Ishikawa (cell line): Measurements from ENCODE around the gene ISOC2.
A peak's percentile ranks its signal among the peaks of the same experiment; 100 is the strongest.

Source experiments
- CEBPB ChIP-seq: IDR thresholded peaks from 2 replicates; pipeline ENCODE4 v1.6.1; 2012
- CREB1 ChIP-seq: IDR thresholded peaks from 2 replicates; pipeline ENCODE4 v1.6.1; 2012; ENCODE audit warnings: low read depth
- EGR1 ChIP-seq: IDR thresholded peaks from 2 replicates; pipeline ENCODE4 v1.6.1; 2012
- EP300 ChIP-seq: IDR thresholded peaks from 2 replicates; pipeline ENCODE4 v1.6.1; 2012; ENCODE audit warnings: borderline replicate concordance
- FOXM1 ChIP-seq: IDR thresholded peaks from 2 replicates; pipeline ENCODE4 v1.6.1; 2012; ENCODE audit warnings: low read depth, borderline replicate concordance
- NFIC ChIP-seq: IDR thresholded peaks from 2 replicates; pipeline ENCODE4 v1.6.1; 2012
- RAD21 ChIP-seq: IDR thresholded peaks from 2 replicates; pipeline ENCODE4 v1.6.1; 2012; ENCODE audit warnings: low read depth
- TAF1 ChIP-seq: IDR thresholded peaks from 2 replicates; pipeline ENCODE4 v1.6.1; 2012; ENCODE audit warnings: low read depth, mild to moderate bottlenecking
- TCF12 ChIP-seq: IDR thresholded peaks from 2 replicates; pipeline ENCODE4 v1.6.1; 2012; ENCODE audit warnings: low read depth
- TEAD4 ChIP-seq: IDR thresholded peaks from 2 replicates; pipeline ENCODE4 v1.6.1; 2012
- YY1 ChIP-seq: IDR thresholded peaks from 2 replicates; pipeline ENCODE4 v1.6.1; 2012; ENCODE audit warnings: low read depth
- ZBTB7A ChIP-seq: IDR thresholded peaks from 2 replicates; pipeline ENCODE4 v1.6.1; 2012; ENCODE audit warnings: low read depth
- TF ChIP-seq, protein P1 (sequence below): IDR thresholded peaks from 2 replicates; pipeline ENCODE4 v1.6.1; 2012; ENCODE audit warnings: low read depth, mild to moderate bottlenecking
- TF ChIP-seq, protein P2 (sequence below): IDR thresholded peaks from 2 replicates; pipeline ENCODE4 v1.6.1; 2012
- TF ChIP-seq, protein P3 (sequence below): IDR thresholded peaks from 2 replicates; pipeline ENCODE4 v1.6.1; 2012

ISOC2 gene

DNA sequence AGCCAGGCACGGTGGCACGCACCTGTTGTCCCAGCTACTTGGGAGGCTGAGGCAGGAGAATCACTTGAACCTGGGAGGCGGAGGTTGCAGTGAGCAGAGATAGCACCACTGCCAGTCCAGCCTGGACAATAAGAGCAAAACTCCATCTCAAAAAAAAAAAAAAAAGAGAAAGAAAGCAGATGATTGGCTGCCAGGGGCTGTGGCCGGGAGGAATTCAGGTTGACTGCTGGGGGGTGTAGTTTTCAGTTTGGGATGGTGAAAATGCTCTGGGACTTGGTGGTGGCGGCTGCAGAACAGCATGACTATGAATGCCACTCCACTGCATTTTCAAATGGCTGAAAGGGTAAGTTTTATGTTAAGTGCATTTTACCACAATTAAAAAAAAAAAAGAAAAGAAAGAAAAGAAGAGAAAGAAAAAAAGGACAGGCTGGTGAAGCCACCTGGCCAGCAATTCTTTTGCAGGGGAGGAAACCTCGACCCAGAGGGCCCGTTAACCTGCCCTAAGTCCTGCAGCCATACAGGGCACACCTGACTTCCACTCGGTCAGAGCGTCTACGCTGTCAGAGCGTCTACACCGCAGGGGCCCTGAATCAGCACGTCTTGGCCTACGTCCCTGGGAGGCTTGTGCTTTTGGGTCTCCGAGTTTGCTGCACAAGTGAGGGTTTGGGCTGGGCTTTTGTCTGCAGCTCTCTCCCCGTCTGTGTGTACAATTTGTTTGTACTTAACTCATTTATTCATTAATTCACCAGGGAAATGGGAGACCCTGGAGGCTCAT lies 3.6 kb downstream of the ISOC2 start:
- TF ChIP-seq CEBPB (no peak), TAF1 (no peak), NFIC (no peak), EGR1 (no peak), RAD21 (no peak), TEAD4 (no peak), FOXM1 (no peak)
- TF ChIP-seq, protein P1, sequence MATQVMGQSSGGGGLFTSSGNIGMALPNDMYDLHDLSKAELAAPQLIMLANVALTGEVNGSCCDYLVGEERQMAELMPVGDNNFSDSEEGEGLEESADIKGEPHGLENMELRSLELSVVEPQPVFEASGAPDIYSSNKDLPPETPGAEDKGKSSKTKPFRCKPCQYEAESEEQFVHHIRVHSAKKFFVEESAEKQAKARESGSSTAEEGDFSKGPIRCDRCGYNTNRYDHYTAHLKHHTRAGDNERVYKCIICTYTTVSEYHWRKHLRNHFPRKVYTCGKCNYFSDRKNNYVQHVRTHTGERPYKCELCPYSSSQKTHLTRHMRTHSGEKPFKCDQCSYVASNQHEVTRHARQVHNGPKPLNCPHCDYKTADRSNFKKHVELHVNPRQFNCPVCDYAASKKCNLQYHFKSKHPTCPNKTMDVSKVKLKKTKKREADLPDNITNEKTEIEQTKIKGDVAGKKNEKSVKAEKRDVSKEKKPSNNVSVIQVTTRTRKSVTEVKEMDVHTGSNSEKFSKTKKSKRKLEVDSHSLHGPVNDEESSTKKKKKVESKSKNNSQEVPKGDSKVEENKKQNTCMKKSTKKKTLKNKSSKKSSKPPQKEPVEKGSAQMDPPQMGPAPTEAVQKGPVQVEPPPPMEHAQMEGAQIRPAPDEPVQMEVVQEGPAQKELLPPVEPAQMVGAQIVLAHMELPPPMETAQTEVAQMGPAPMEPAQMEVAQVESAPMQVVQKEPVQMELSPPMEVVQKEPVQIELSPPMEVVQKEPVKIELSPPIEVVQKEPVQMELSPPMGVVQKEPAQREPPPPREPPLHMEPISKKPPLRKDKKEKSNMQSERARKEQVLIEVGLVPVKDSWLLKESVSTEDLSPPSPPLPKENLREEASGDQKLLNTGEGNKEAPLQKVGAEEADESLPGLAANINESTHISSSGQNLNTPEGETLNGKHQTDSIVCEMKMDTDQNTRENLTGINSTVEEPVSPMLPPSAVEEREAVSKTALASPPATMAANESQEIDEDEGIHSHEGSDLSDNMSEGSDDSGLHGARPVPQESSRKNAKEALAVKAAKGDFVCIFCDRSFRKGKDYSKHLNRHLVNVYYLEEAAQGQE = no peak

DNA sequence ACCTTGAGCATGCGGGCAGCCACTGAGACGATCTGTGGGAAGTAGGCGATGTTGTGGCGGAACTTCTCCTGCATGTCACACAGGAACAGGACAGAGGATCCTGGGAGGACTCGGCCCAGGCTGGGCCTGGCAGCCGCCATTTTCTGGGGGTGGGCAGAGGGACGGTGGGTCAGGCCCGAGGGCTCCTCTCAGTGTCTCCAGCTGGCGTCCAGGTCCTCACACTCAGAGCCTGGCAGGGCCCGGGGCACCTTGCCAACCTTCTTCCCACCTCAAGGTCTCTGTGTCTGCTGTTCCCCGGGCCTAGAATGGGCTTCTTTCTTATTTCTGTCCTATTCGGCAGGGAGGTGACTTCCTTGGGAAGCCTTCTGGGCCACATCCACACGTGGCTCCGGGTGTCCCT lies 5.1 kb downstream of the ISOC2 start:
- no peak for TF ChIP-seq CREB1
- TF ChIP-seq NFIC = no peak
- TF ChIP-seq YY1 = no peak
- TF ChIP-seq, protein P2, sequence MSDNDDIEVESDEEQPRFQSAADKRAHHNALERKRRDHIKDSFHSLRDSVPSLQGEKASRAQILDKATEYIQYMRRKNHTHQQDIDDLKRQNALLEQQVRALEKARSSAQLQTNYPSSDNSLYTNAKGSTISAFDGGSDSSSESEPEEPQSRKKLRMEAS = no peak
- TF ChIP-seq TEAD4 = no peak
- TF ChIP-seq, protein P1 = no peak
- TF ChIP-seq TAF1 = no peak
- no peak for TF ChIP-seq TCF12
- no peak for TF ChIP-seq EP300
- TF ChIP-seq RAD21 = no peak
- no peak for TF ChIP-seq ZBTB7A
- TF ChIP-seq CEBPB = no peak
- TF ChIP-seq, protein P3, sequence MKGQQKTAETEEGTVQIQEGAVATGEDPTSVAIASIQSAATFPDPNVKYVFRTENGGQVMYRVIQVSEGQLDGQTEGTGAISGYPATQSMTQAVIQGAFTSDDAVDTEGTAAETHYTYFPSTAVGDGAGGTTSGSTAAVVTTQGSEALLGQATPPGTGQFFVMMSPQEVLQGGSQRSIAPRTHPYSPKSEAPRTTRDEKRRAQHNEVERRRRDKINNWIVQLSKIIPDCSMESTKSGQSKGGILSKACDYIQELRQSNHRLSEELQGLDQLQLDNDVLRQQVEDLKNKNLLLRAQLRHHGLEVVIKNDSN = no peak
- no peak for TF ChIP-seq EGR1

DNA sequence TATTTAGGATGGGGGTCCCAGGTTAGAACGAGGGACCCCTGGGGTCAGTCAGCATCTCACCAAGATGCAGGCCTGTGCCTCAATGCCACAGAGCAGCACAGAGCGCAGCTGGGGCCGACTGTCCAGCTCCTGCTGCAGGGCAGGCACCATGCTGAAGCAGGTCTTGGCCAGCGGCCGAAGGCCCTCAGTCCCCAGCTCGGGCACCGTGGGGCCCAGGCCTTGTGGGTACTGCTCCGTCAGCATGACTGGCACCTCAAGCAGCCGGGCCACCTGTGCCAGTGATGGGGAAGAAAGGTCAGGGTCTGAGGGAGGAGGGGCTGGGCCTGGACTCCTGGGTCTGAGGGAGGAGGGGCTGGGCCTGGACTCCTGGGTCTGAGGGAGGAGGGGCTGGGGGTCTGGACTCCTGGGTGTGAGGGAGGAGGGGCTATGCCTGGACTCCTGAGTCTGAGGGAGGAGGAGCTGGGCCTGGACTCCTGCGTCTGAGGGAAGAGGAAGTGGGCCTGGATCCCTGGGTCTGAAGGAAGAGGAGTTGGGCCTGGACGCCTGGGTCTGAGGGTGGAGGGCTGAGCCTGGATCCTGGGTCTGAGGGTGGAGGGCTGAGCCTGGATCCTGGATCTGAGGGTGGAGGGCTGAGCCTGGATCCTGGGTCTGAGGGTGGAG lies 5.7 kb downstream of the ISOC2 start:
- TF ChIP-seq, protein P3 = no peak
- TF ChIP-seq CEBPB = no peak
- no peak for TF ChIP-seq TEAD4

DNA sequence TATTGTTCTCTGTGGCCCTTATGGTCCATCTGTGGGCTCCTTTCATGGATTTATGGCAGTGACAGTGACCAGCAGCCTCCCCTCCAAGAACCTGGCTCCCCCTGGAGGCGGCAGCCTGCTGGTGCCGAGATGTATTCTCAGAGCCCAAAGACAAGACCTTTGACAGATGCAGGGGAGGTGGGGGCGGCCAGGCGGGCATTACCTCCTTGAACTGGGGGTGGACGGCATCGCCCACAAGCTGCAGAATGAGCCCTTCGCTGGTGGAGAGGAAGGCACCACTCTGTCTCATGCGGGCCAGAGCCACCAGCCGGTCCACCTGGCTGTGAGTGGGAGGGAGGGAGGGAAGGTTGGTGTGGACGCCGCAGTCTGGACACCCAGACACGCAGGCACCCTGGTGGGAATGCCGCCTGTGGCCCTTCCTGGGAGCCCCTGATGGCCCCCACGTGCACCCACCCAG lies 6.6 kb downstream of the ISOC2 start:
- TF ChIP-seq, protein P3 = no peak
- TF ChIP-seq, protein P1 = no peak
- TF ChIP-seq, protein P2 = no peak
- TF ChIP-seq ZBTB7A = no peak
- TF ChIP-seq TEAD4 = no peak
- TF ChIP-seq NFIC = no peak
- no peak for TF ChIP-seq CEBPB
- TF ChIP-seq RAD21 = peak; percentile 52
- TF ChIP-seq TAF1 = no peak
